Gastrocnemius medialis (tissue), 4 donors: ENCODE measurements around the gene IL36B. TPM values are rescaled to one million over a fixed set of nuclear protein-coding genes. Genes with fewer than 3 reads are reported as not detected.

ENCODE experiments used
- ATAC-seq, 2 donors: fragments of 150-250 bp; one replicate each; pipeline ENCODE4 v1.9.1; 2016
- DNase-seq, 2 donors: peaks; one replicate each; pipeline ENCODE4 v3.0.0-alpha.2; 2019
- H3K27ac ChIP-seq, 4 donors: fragments of 200-600 bp; sonication (generic); 1 replicate in 1 of 4; 2 replicates in 3 of 4; pipeline ENCODE4 v1.5.1; 2016 to 2018; ENCODE audit warnings: mild to moderate bottlenecking in 2 of 4, moderate library complexity in 1 of 4
- H3K27me3 ChIP-seq, 3 donors: fragments of 200-600 bp; sonication (generic) in 2 of 3; 1 replicate in 1 of 3; 2 replicates in 2 of 3; pipeline versions ENCODE4 v1.5.1 to v1.6.0; 2016 to 2019; ENCODE audit warnings: mild to moderate bottlenecking in 1 of 3, moderate library complexity in 1 of 3
- H3K36me3 ChIP-seq, 2 donors: fragments of 200-600 bp; sonication (generic) in 1 of 2; one replicate each; pipeline ENCODE4 v1.5.1; 2017 to 2018
- H3K4me1 ChIP-seq, 2 donors: fragments of 200-600 bp; sonication (generic) in 1 of 2; one replicate each; pipeline ENCODE4 v1.5.1; 2016 to 2017; ENCODE audit warnings: mild to moderate bottlenecking in 2 of 2
- H3K4me3 ChIP-seq, 4 donors: fragments of 200-600 bp; sonication (generic) in 3 of 4; 1 replicate in 1 of 4; 2 replicates in 3 of 4; pipeline ENCODE4 v1.5.1; 2016 to 2019; ENCODE audit warnings: mild to moderate bottlenecking in 2 of 4
- H3K9me3 ChIP-seq, 3 donors: fragments of 200-600 bp; sonication (generic) in 2 of 3; 1 replicate in 1 of 3; 2 replicates in 2 of 3; pipeline ENCODE4 v1.5.1; 2016 to 2019
- POLR2A ChIP-seq, 2 donors: fragments of 450-650 bp; IDR thresholded peaks; one replicate each; pipeline ENCODE4 v1.6.1; 2017; ENCODE audit warnings: antibody characterized with exemption in 2 of 2, mild to moderate bottlenecking in 2 of 2, moderate library complexity in 2 of 2
- in situ Hi-C, 4 donors: fragments of 200-750 bp; cut with MboI; loops; one replicate each; pipeline versions ENCODE4 v1.15.0 to v1.8.0; 2017; ENCODE audit warnings: low sequenced_read_pairs in 4 of 4
- intact Hi-C: fragments of 100-400 bp; cut with DNase I; formaldehyde crosslinking; loops from one replicate; pipeline ENCODE4 v1.15.1; 2023; ENCODE audit warnings: low total_unique reads
- total RNA-seq, 4 donors: library from RNA; depleted of rRNA; stranded (reverse); fragments of >200 nt; gene quantifications; one replicate each; pipeline versions ENCODE4 v1.1.0 to v1.2.3, GENCODE V29; 2016
- TF ChIP-seq, protein P1 (sequence below), 5 experiments: fragments of 450-650 bp in 3 of 5; fragments of 200-600 bp in 2 of 5; sonication (generic) in 2 of 5; IDR thresholded peaks in 4 of 5; conservative IDR thresholded peaks in 1 of 5; 1 replicate in 4 of 5; 2 replicates in 1 of 5; pipeline ENCODE4 v1.5.1; 2016 to 2019; ENCODE audit warnings: antibody characterized with exemption in 5 of 5, mild to moderate bottlenecking in 3 of 5, moderate library complexity in 3 of 5

IL36B gene
- total RNA-seq, 4 donors from 2014 or later: not detected

DNA sequence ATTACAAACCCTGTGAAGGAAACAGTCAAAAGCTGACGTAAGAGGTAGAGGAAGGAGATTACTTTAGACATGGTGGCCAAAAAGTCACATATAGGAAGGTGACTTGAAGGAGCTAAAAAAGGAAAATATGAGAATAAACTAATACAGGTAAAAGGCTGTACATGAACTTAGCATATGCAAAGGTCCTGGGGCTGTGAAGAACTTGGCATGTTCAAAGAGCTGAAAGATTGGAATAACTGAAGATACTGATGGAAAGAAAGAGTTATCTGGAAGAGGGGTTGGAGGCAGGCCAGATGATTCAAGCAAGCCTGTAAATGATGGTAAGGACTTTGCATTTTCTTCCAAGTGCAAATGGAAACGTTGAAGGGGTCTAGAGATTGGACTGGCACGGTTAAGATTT lies 34.2 kb downstream of the IL36B start:
- intact Hi-C loops (no loop called here), in situ Hi-C loops (no loop called here)
- no peaks in the 10 kb centered on the region for H3K4me1 ChIP-seq
- H3K27me3 ChIP-seq: no peaks in the 10 kb centered on the region
- DNase-seq: no peak
- H3K9me3 ChIP-seq: no peaks in the 10 kb centered on the region
- ATAC-seq: no peak
- H3K27ac ChIP-seq: no peak overlapping the region
- H3K36me3 ChIP-seq: no peaks in the 10 kb centered on the region
- H3K4me3 ChIP-seq: no peak overlapping the region
- no peak for TF ChIP-seq POLR2A (IDR thresholded peaks at IDR 0.05)
- TF ChIP-seq, protein P1, sequence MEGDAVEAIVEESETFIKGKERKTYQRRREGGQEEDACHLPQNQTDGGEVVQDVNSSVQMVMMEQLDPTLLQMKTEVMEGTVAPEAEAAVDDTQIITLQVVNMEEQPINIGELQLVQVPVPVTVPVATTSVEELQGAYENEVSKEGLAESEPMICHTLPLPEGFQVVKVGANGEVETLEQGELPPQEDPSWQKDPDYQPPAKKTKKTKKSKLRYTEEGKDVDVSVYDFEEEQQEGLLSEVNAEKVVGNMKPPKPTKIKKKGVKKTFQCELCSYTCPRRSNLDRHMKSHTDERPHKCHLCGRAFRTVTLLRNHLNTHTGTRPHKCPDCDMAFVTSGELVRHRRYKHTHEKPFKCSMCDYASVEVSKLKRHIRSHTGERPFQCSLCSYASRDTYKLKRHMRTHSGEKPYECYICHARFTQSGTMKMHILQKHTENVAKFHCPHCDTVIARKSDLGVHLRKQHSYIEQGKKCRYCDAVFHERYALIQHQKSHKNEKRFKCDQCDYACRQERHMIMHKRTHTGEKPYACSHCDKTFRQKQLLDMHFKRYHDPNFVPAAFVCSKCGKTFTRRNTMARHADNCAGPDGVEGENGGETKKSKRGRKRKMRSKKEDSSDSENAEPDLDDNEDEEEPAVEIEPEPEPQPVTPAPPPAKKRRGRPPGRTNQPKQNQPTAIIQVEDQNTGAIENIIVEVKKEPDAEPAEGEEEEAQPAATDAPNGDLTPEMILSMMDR (IDR thresholded peaks at IDR 0.05 in 4 of 5, conservative IDR thresholded peaks at IDR 0.05 in 1 of 5): no peak

DNA sequence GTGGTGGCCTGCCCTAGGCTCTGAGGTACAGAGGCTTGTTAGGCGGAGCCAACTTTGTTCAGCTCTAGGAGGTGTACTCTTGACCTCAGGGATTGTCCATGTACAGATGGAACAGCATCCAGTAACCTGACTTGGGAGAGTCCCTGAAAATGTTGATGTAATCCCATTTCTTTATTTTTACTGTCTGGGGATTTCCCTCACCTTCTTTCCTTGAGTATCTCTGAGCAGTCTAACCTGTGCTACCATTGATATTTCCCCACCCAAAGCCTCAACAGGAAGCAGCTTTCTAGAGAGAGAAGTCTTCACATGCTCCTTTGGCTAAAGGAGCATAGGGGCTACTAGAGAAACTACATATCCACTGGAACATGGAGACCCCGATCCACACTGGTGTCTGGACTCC lies 37.0 kb downstream of the IL36B start:
- ATAC-seq (no peak), DNase-seq (no peak)
- Histone ChIP-seq H3K4me1 (no peaks in the 10 kb centered on the region), H3K36me3 (no peaks in the 10 kb centered on the region), H3K9me3 (no peaks in the 10 kb centered on the region), H3K27ac (no peak overlapping the region), H3K27me3 (no peaks in the 10 kb centered on the region), H3K4me3 (no peak overlapping the region)
- no peak for TF ChIP-seq POLR2A (IDR thresholded peaks at IDR 0.05)
- TF ChIP-seq, protein P1 (IDR thresholded peaks at IDR 0.05 in 4 of 5, conservative IDR thresholded peaks at IDR 0.05 in 1 of 5): no peak
- intact Hi-C loops: no loop called here
- in situ Hi-C loops: no loop called here

DNA sequence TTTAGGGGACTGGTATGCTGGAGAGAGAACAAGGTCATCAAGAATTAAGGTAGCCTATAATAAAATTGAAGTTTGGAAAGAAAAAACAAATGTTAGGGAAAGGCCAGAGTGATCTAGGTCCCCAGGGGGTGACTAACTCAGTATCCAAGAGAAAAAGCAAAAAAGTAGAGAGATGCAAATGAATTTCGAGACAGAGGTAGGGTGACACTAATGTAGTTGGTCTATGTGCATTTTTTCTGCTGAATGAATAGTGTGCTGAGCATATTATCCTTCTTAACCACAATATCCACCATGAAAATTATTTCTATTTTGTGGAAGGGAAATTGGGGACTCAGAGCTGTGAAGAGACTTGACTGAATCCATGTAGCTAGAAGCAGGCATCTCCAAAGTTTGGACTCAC lies 37.6 kb downstream of the IL36B start:
- no peak overlapping the region for H3K4me3 ChIP-seq
- intact Hi-C loops (no loop called here), in situ Hi-C loops (no loop called here)
- H3K27ac ChIP-seq: no peak overlapping the region
- no peaks in the 10 kb centered on the region for H3K9me3 ChIP-seq
- no peaks in the 10 kb centered on the region for H3K4me1 ChIP-seq
- H3K27me3 ChIP-seq: no peaks in the 10 kb centered on the region
- no peak for TF ChIP-seq POLR2A (IDR thresholded peaks at IDR 0.05)
- TF ChIP-seq, protein P1 (IDR thresholded peaks at IDR 0.05 in 4 of 5, conservative IDR thresholded peaks at IDR 0.05 in 1 of 5): no peak
- DNase-seq: no peak
- no peaks in the 10 kb centered on the region for H3K36me3 ChIP-seq
- no peak for ATAC-seq

DNA sequence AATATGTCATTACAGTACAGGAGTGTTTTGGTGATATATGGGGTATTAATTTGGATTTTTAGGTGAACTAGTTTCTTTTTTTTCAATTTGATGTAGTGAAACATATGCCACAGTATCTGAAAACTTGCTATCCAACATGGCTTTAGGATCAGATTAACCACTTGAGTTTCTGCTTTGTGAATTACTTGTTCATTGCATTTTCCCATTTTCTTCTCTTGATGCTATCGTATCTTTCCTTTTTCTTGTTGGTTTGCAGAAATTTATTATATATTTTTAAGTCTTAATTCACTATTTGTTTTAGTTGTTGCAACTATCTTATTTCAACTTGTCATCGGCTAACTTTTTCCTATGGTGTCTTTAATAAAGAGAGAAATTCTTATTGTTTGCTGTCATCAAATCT lies 38.6 kb downstream of the IL36B start:
- TF ChIP-seq, protein P1 (IDR thresholded peaks at IDR 0.05 in 4 of 5, conservative IDR thresholded peaks at IDR 0.05 in 1 of 5): no peak
- TF ChIP-seq POLR2A (IDR thresholded peaks at IDR 0.05): no peak
- Histone ChIP-seq H3K27ac (no peak overlapping the region), H3K4me1 (no peaks in the 10 kb centered on the region), H3K9me3 (no peaks in the 10 kb centered on the region), H3K27me3 (no peaks in the 10 kb centered on the region), H3K4me3 (no peak overlapping the region), H3K36me3 (no peaks in the 10 kb centered on the region)
- ATAC-seq: no peak
- intact Hi-C loops (no loop called here), in situ Hi-C loops (no loop called here)
- no peak for DNase-seq

DNA sequence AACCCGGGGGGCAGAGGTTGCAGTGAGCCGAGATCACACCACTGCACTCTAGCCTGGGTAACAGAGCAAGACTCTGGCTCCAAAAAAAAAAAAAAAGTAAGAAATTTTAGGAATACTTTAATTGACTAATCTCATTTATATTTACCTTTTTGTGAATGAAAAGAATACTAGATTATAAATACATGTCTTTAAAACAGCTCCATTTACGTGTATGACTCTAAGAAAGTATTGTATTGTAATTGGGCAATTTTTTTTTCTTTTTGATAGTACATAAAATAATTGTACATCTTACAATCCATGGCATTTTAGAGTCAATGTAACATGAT lies 39.4 kb downstream of the IL36B start:
- Histone ChIP-seq H3K9me3 (no peaks in the 10 kb centered on the region), H3K27me3 (no peaks in the 10 kb centered on the region)
- in situ Hi-C loops: no loop called here

More for the DNA sequence above, 39.4 kb downstream of the IL36B start:
- intact Hi-C loops: no loop called here
- no peaks in the 10 kb centered on the region for H3K36me3 ChIP-seq
- ATAC-seq (no peak), DNase-seq (no peak)
- TF ChIP-seq, protein P1 (IDR thresholded peaks at IDR 0.05 in 4 of 5, conservative IDR thresholded peaks at IDR 0.05 in 1 of 5): no peak
- TF ChIP-seq POLR2A (IDR thresholded peaks at IDR 0.05): no peak
- no peak overlapping the region for H3K4me3 ChIP-seq
- H3K27ac ChIP-seq: no peak overlapping the region
- no peaks in the 10 kb centered on the region for H3K4me1 ChIP-seq
